Amniotic stem cell (primary cell): ENCODE data around the gene TANC2.

Source experiments
- DNase-seq: peaks from one replicate; lab custom pipeline; 2025; lab: John Stamatoyannopoulos, UW

TANC2 gene

GRCh38 chr17:62965686-62966425 lies at the start of gene TANC2:
TSS of gene TANC2 (plus strand) at chr17:62966235. CDS start at chr17:63009560, 43,325 bp downstream.
- DNase-seq, result peak; percentile 28

DNA sequence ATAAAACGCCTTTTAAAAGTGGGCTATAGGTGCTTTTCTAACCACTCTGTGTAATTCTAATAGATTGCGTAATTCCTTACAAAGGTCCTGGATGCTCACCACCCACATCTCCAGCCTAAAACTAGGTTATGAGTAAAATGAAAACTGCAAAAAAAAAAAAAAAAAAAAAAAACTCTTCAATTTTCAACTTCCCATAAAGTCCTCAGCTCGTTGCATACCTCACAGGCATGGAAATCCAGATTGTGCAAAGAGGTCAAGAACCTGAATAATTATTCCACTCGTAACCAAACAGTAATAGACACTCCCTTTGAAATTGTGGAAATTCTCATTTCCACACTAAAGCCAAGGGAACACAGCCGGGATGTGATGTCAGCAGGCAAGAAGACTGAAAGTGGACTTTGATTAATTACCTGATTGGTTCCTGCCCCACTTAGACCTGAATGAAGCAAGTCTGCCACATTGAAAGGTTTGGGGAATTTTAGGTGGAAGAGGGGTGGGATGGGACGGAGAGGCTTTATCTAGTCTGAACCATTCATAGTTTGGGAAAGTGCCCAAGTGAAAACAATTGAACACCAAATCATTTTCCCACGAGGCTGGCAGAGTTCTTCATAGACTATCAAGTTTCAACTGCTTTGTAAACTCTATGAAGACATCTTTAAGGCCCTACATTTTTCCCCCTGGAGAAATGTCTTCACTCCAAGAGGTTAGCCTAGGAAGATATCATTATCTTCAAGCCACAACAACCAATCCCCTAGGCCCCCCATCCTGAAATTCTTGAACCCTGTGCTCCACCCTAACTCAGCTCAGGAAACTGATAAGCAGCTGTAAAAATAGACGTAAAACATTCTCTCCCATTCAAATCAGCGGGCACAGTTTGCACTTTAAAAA lies 49.1 kb upstream of the TANC2 start:
- DNase-seq, result no peak

GRCh38 chr17:62919388-62919787 lies 46.6 kb upstream of the TANC2 start:
- DNase-seq, result no peak

GRCh38 chr17:62920300-62920699 lies 45.7 kb upstream of the TANC2 start:
- DNase-seq, result no peak

- DNase-seq, result no peak
Observed at GRCh38 chr17:62921817-62922216, 44.2 kb upstream of the TANC2 start.

DNA sequence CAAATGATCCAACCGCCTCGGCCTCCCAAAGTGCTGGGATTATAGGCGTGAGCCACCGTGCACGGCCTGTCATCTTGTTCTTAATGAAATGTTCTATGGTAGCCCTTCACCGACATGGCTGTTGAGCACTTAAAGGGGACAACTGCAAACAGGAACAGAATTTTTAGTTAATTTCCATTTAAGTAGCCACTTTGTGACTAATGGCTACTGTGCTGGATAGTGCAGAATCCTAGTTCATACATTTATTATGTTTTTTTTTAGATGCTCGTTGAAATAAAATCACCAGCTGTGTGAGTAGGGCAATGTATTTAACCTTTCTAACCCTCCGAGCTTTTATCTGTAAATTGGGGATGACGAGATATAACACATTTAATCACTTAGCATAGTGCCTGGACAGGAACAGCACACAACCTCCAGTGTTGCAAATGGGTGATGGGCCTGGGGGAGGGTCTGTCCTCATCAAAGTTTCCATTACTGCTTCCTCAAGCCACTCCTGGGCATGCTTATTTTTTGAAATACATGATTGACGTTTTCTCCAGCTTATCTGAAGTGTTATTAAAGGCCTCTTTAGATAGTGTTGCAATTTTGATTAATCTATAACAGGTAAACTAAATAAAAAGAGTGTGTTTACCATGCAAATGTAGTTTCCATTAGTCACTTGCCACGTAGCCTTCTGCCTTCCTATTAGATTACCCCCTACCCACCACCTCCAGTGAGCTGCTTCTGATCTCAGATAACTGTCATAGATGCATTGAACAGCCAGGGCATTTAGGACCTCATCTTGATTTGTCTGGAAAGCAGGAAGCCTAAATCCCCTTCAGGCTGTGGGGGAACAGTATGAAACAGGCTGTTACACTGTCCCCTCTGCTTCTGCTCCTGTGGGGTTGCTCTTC lies 42.5 kb upstream of the TANC2 start:
- no peak for DNase-seq

DNA sequence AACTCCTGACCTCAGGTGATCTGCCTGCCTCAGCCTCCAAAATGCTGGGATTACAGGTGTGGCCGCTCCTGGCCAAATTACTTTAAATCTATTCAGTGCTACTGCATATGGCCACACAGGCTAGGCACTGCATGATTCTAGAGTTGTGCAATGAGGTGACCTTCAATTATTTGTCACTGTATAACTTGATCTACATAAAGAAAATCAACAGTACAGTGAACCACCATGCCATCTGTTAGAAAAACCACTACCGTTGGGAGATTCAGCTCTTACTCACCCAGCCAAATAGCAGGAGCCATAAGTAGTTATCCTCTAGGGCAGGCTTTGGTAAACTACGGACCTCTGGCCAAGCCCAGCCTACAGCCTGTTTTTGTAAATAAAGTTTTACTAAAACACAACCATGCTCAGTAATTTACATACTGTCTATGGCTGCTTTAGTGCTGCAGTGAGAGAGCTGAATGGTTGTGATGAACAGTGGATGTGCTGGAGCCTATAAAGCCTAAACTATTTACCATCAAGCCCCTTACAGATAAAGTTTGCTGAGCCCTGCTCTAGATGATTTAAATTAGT lies 40.7 kb upstream of the TANC2 start:
- no peak for DNase-seq

DNA sequence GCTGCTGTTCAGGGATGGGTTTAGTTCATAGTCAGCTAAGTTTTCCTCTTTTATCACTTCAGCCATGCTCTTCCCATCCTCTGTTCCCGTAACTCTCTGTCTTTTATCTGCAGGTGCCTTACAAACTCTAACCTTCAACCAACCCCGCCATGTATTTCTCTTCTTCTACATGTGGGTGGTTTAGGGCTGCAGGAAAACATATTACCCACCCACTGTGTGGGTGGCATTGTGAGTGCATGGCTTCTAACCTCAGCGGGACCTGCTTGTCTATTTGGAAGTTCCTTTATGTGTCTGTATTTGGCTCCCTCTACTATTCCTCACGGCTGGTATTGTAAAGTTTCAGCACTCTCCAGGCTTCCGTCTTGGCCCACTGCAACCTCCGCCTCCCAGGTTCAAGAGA lies 39.0 kb upstream of the TANC2 start:
- DNase-seq, result no peak

DNA sequence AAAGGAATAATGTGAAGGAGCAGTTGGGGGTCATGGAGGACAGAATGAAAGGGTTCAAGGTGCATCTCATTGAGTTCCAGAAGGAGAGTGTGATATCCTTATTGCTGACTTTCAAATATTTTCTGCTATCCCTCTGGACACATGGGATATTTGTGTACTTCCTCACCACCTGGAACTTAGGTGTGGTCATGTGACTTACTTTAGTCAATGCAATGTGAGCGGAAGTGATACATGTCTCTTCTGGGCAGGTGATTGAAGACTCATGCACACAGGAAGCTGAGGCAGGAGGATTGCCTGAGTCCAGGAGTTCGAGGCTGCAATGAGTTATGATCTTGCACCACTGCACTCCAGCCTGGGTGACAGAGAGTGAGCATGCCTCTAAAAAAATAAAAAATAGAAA lies 36.7 kb upstream of the TANC2 start:
- no peak for DNase-seq

- DNase-seq, result no peak
Observed at GRCh38 chr17:62931101-62931500, 34.9 kb upstream of the TANC2 start.

- DNase-seq, result no peak
Observed at GRCh38 chr17:62933501-62934385, 32.3 kb upstream of the TANC2 start.

- no peak for DNase-seq
Observed at GRCh38 chr17:62935098-62935497, 30.9 kb upstream of the TANC2 start.

DNA sequence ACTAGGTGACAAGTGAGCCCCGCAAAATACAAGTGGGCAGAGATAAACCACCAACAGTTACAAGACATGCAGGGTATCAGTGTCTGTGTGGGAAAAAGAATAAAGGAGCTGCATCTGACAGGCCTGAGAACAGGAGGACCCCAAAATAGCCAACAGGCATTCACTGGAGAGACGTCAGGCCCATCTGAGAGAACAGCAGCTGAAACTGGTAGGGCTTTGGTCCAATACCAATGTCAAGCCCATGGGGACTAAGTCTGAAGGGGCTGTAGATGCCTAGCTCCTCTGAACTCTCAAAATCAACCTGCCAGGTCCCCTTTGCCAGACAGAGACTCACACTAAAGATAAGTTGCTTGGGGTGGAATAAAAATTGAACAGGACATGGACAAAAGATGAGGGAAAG lies 30.5 kb upstream of the TANC2 start:
- DNase-seq, result no peak

- no peak for DNase-seq
Observed at GRCh38 chr17:62937606-62938005, 28.4 kb upstream of the TANC2 start.

DNA sequence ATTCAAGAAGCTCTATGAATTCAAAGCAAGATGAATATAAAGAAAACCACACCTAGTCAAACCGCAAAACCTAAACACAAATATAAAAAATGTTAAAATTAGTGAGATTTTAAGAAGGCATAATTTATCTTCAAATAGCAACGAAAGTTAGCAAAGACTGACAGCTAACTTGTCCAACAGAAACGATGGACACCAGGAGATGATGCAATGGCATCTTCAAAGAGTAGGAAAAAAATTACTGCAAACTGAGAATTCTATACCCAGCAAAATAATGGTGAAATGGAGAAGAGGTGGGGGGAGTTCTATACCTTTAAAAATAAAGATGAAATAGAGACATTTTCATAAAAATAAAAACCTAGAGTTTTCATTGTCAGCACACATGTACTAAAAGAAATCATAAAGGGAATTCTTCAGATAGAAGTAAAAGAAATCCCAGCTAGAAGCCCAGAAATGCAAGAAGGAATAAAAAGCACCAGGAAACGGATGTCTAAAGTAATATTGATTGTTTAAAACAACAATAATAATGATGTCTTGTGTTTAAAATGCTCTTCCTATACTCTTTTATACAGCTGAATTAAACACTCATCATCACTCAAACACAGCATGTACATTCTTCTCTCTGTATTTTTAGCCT lies 24.6 kb upstream of the TANC2 start:
- DNase-seq, result no peak

DNA sequence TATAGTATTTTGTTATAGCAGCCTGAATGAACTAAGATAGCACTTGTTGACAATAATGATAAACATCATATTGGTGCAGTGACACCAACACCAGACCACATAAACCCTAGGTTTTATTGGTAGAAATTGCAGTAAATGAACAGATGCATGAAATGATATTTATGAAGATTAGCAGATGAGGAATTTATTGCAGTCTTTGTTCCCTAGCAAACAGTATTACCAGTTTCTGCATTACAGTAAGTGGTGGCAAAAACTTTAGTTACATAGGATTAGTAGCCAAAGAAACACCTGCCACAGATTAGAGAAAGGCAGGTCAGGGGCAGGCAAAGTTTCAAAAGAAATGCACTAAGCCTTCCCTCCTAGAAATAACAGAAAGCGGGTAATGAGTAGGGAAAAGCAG lies 17.7 kb upstream of the TANC2 start:
- DNase-seq, result no peak

GRCh38 chr17:62949036-62949435 lies 17.0 kb upstream of the TANC2 start:
- no peak for DNase-seq

- DNase-seq, result no peak
Observed at GRCh38 chr17:62950067-62950466, 16.0 kb upstream of the TANC2 start.

DNA sequence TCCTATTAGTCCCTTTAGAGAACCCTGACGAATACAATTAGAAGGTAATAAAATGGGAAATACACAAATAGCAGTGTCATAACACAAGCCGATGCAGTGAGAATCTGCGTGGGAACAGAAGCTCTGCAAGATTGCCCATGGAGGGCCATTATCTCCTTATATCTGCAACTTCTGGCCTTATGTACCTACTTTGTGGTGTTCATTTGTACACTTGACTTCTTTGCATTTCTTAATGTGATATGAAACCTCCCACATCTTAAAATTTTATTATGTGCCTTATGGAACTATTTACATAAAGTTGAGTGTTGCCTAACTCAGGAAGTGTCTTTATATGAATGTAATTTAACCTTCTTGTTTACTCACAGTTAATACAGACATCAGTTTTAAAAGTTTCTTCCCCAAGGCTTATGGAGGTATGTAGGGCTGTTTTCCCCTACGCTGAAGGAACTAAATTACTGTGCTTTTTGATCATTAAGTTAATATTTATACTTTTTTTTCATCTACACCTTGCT lies 10.1 kb upstream of the TANC2 start:
- DNase-seq, result no peak

DNA sequence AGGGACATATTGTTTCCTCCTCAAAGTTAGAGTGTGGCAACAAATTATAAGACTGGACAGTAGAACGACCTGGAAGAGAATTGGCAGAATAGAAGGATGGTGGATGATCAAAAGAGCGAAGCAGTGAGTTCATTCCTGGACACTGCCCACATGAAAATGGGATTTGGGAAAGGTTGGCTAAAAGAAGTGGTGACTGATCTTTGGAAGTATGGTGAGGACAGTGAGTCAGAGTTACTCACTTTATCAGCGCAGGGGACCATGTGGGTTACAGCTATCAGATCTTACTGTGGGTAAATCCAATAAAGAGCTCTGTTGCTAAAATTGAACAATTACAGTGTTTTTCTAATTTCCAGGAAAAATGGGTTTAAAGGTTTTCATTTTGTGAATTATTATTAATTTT lies 2.7 kb upstream of the TANC2 start:
- DNase-seq, result peak; percentile 19
